SU-DHL-6 (cell line): ENCODE results near the gene INF2.
A peak's percentile ranks its signal among the peaks of the same experiment; 100 is the strongest.

Source experiments
- H2AFZ ChIP-seq: fragments of 200-600 bp; sonication (generic); 2 replicates; pipeline ENCODE4 v1.6.1; 2014; ENCODE audit warnings: low read depth, mild to moderate bottlenecking, moderate library complexity, mixed read lengths, antibody characterized with exemption, low read length; ENCODE audit not compliant: severe bottlenecking
- H3F3A ChIP-seq: fragments of 200-600 bp; shearing (Covaris generic); 2 replicates; pipeline ENCODE4 v1.6.0; 2016; ENCODE audit warnings: antibody characterized with exemption, mild to moderate bottlenecking; ENCODE audit not compliant: insufficient read depth
- H3K27ac ChIP-seq: fragments of 200-600 bp; sonication (generic); 2 replicates; pipeline ENCODE4 v1.5.1; 2016; ENCODE audit warnings: low read depth, mild to moderate bottlenecking, low read length, moderate library complexity, mixed read lengths
- H3K27me3 ChIP-seq: fragments of 200-600 bp; sonication (generic), shearing (Covaris generic); 2 replicates; pipeline ENCODE4 v1.6.0; 2014; ENCODE audit warnings: mild to moderate bottlenecking, low read length
- H3K36me3 ChIP-seq: fragments of 200-600 bp; sonication (generic); 2 replicates; pipeline ENCODE4 v1.6.1; 2014; ENCODE audit warnings: mild to moderate bottlenecking, low read length, mixed read lengths
- H3K4me2 ChIP-seq: fragments of 300-600, 200-600 bp; shearing (Covaris generic), sonication (generic); 2 replicates; pipeline ENCODE4 v1.6.0; 2014; ENCODE audit warnings: low read length, low read depth, mild to moderate bottlenecking; ENCODE audit not compliant: poor library complexity, severe bottlenecking
- H3K4me3 ChIP-seq: fragments of 200-600 bp; sonication (generic); 2 replicates; pipeline ENCODE4 v1.5.1; 2014; ENCODE audit warnings: antibody characterized with exemption, low read length, mild to moderate bottlenecking, mixed read lengths; ENCODE audit not compliant: insufficient read depth, poor library complexity, severe bottlenecking
- H3K79me2 ChIP-seq: fragments of 200-600 bp; sonication (generic); 2 replicates; pipeline ENCODE4 v1.6.1; 2014; ENCODE audit warnings: mild to moderate bottlenecking, low read length, moderate library complexity; ENCODE audit not compliant: insufficient read depth
- H3K9ac ChIP-seq: fragments of 200-600 bp; sonication (generic); 2 replicates; pipeline ENCODE4 v1.7.0; 2014; ENCODE audit warnings: mild to moderate bottlenecking, low read length
- H3K9me2 ChIP-seq: fragments of 200-600 bp; sonication (generic); replicated peaks from 2 replicates; pipeline ENCODE4 v1.6.1; 2014; ENCODE audit warnings: low read length; ENCODE audit not compliant: insufficient read depth
- H3K9me3 ChIP-seq: fragments of 200-600 bp; sonication (generic); 2 replicates; pipeline ENCODE4 v1.6.1; 2014; ENCODE audit warnings: low read length, mixed read lengths; ENCODE audit not compliant: insufficient read depth
- H4K20me1 ChIP-seq: fragments of 200-600 bp; sonication (generic); 2 replicates; pipeline ENCODE4 v1.6.1; 2014; ENCODE audit warnings: low read depth, mild to moderate bottlenecking, antibody characterized with exemption, low read length, moderate library complexity, mixed read lengths
- EZH2phosphoT487 ChIP-seq: fragments of 200-600 bp; sonication (generic), shearing (Covaris generic); conservative IDR thresholded peaks from 2 replicates; pipeline ENCODE4 v1.6.1; 2018; ENCODE audit warnings: mild to moderate bottlenecking, antibody characterized with exemption, low read length, moderate library complexity, mixed read lengths
- TF ChIP-seq, protein P1 (sequence below): fragments of 200-600 bp; sonication (generic); IDR thresholded peaks from one replicate; pipeline ENCODE4 v1.5.1; 2017; ENCODE audit warnings: antibody characterized with exemption, mild to moderate bottlenecking, low read length, moderate library complexity; ENCODE audit not compliant: insufficient read depth, poor library complexity, severe bottlenecking

INF2 gene

GRCh38 chr14:104689109-104689880 is at the start of gene INF2:
INF2 (plus strand) TSS chr14:104689618; CDS start chr14:104701366, 11,748 bp downstream.
- H4K20me1 ChIP-seq: no peaks in the 10 kb centered on the region
- no peak within 1 kb of the TSS for H3K27ac ChIP-seq
- no peaks in the 10 kb centered on the region for H3K27me3 ChIP-seq
- no peaks in the 10 kb centered on the region for H3F3A ChIP-seq
- H3K4me3 ChIP-seq: peak within 1 kb of the TSS; percentile 93
- H3K79me2 ChIP-seq: peaks cover 23% of the 10 kb centered on the region; the same call in 1 of the 2 replicates
- no peaks in the 10 kb centered on the region for H3K36me3 ChIP-seq
- H3K9me3 ChIP-seq: no peaks in the 10 kb centered on the region
- peak within 1 kb of the TSS; percentile 66 for H2AFZ ChIP-seq
- TF ChIP-seq, protein P1, sequence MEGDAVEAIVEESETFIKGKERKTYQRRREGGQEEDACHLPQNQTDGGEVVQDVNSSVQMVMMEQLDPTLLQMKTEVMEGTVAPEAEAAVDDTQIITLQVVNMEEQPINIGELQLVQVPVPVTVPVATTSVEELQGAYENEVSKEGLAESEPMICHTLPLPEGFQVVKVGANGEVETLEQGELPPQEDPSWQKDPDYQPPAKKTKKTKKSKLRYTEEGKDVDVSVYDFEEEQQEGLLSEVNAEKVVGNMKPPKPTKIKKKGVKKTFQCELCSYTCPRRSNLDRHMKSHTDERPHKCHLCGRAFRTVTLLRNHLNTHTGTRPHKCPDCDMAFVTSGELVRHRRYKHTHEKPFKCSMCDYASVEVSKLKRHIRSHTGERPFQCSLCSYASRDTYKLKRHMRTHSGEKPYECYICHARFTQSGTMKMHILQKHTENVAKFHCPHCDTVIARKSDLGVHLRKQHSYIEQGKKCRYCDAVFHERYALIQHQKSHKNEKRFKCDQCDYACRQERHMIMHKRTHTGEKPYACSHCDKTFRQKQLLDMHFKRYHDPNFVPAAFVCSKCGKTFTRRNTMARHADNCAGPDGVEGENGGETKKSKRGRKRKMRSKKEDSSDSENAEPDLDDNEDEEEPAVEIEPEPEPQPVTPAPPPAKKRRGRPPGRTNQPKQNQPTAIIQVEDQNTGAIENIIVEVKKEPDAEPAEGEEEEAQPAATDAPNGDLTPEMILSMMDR: no peak
- TF ChIP-seq EZH2phosphoT487: no peak
- H3K9ac ChIP-seq: peak within 1 kb of the TSS; percentile 72
- peak within 1 kb of the TSS; percentile 71 for H3K4me2 ChIP-seq
- no peaks in the 10 kb centered on the region for H3K9me2 ChIP-seq

DNA sequence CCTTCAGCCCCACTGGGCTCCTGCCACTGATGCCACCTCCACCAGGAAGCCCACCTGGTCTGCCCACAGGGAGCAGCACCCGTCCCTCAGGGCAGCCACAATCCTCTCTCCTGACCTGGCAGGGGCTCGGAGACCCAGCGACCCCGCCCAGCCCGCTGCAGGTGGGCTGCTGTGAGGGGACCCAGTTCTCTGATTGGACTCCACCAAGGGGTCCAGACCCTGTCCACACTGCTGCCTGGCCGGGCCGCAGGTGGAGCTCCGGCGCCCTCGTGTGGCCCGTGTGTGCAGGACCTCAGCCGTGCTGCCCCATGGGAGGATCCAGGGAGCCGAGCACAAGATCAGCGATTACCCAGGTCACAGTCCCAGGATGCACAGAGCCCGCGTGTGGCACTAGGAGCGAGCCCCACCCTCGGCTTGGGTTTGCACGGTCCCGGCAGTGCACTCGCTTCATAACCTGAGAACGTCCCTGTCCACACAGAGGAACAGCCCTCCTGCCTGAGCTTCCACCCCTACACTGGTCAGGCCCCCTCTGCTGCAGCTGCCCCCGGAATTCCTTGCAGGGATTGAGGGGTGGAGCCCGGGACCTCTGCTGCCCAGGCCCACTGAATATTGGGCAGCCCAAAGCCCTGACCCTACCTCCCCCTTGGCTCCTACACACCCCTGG is 49.4 kb upstream of the INF2 start:
- H3F3A ChIP-seq: no peaks in the 10 kb centered on the region
- no peak for TF ChIP-seq EZH2phosphoT487
- TF ChIP-seq, protein P1: peak; percentile 82

DNA sequence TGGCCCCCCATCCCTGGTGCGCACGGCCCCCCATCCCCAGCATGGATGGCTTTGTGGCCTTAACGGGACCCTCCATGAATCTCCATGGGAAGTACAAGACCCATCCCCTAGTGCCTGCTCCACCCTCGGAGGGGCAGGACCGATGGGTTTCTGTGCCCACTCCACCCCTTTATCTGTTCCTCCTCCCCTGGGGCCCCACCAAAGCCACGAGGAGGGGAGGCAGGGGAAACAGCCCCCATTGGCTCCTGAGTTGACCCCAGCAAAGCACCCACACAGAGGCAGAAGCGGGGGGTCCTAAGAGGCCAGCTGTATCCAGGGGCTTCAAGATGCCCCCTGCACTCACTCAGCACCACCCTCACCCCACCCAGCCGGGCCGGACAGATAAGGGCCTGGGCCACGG is 48.7 kb upstream of the INF2 start:
- H3K27me3 ChIP-seq: no peaks in the 10 kb centered on the region
- H3K9me2 ChIP-seq: no peaks in the 10 kb centered on the region
- no peak overlapping the region for H2AFZ ChIP-seq
- no peaks in the 10 kb centered on the region for H3K9me3 ChIP-seq
- H3F3A ChIP-seq: no peaks in the 10 kb centered on the region
- H3K27ac ChIP-seq: no peak overlapping the region
- H3K79me2 ChIP-seq: no peaks in the 10 kb centered on the region
- H3K9ac ChIP-seq: no peak overlapping the region
- TF ChIP-seq EZH2phosphoT487: no peak
- TF ChIP-seq, protein P1: no peak
- H3K4me3 ChIP-seq: no peak overlapping the region
- no peak overlapping the region for H3K4me2 ChIP-seq
- H3K36me3 ChIP-seq: no peaks in the 10 kb centered on the region
- no peaks in the 10 kb centered on the region for H4K20me1 ChIP-seq

More for the DNA sequence above, 49.4 kb upstream of the INF2 start:
- H3K27ac ChIP-seq: no peak overlapping the region
- no peak overlapping the region for H3K4me3 ChIP-seq
- no peak overlapping the region for H3K9ac ChIP-seq
- H4K20me1 ChIP-seq: no peaks in the 10 kb centered on the region
- H2AFZ ChIP-seq: no peak overlapping the region
- no peaks in the 10 kb centered on the region for H3K9me2 ChIP-seq
- no peaks in the 10 kb centered on the region for H3K79me2 ChIP-seq
- H3K9me3 ChIP-seq: no peaks in the 10 kb centered on the region
- no peaks in the 10 kb centered on the region for H3K36me3 ChIP-seq
- no peak overlapping the region for H3K4me2 ChIP-seq
- H3K27me3 ChIP-seq: no peaks in the 10 kb centered on the region
